ENCODE data around the gene COL4A5. TPM values are rescaled to one million over a fixed set of nuclear protein-coding genes. Genes with fewer than 3 reads are reported as not detected.
"Not testable (repeated sequence)": the region's sequence is repeated elsewhere in the genome, so short reads cannot be mapped to it uniquely, and the experiment has no call there.

COL4A5 gene
- total RNA-seq = 10 to 100 TPM in 6 of 10 donors, 1 to 10 TPM in 4; 5.1 to 13.5 (median 10.8) TPM
- polyA plus RNA-seq = 10 to 100 TPM in 1 of 2 donors, 1 to 10 TPM in 1; 6.8 to 12.7 TPM
- long read RNA-seq, donor 1, full-length matches to known transcripts = 1 of 7 reads
- long read RNA-seq, donor 1, partial matches to known transcripts = 2 of 7 reads
- long read RNA-seq, donor 1, other reads (novel, unspliced or antisense) = 4 of 7 reads
- long read RNA-seq, donor 2, full-length matches to known transcripts = 2 of 3 reads
- long read RNA-seq, donor 2, partial matches to known transcripts = 1 of 3 reads
- long read RNA-seq, donor 2, other reads (novel, unspliced or antisense) = 0 of 3 reads
- long read RNA-seq, donor 3, full-length matches to known transcripts = 1 of 5 reads
- long read RNA-seq, donor 3, partial matches to known transcripts = 3 of 5 reads
- long read RNA-seq, donor 3, other reads (novel, unspliced or antisense) = 1 of 5 reads

GRCh38 chrX:108439426-108439942, at the start of gene COL4A5:
TSS of gene COL4A5 (plus strand) at chrX:108439838. CDS start at chrX:108440126, 288 bp downstream.
- H3K4me1 ChIP-seq = peaks cover 0 to 3% (median 0%) of the 10 kb centered on the region in 9 donors
- peak; percentile 82 to 93 (median 92) for ATAC-seq
- H3K9me3 ChIP-seq = no peaks in the 10 kb centered on the region
- no peaks in the 10 kb centered on the region for H3K36me3 ChIP-seq
- peak within 1 kb of the TSS in 9 of 10 donors; percentile 15 to 76 (median 70) for H3K27ac ChIP-seq
- peak within 1 kb of the TSS; percentile 25 to 62 (median 52) for H3K4me3 ChIP-seq
- intact Hi-C loops (cut with DNase I) = no loop called here
- WGBS, 2 donors = 2% methylated on average over 13 of the region's 13 CpGs
- H3K27me3 ChIP-seq = peaks cover 0 to 76% (median 0%) of the 10 kb centered on the region in 7 donors
- TF ChIP-seq CTCF (IDR thresholded peaks at IDR 0.05) = no peak
- DNase-seq = peak; percentile 25 to 48

- TF ChIP-seq CTCF (IDR thresholded peaks at IDR 0.05) = peak in 1 of 9 donors; percentile 16
- intact Hi-C loops (cut with DNase I) = loop anchor here in 1 of 10 donors (10.0 kb wide), 1 partner anchor 76 kb away; no protein-coding TSS in a partner anchor
- H3K4me3 ChIP-seq, H3K27ac ChIP-seq, H3K4me1 ChIP-seq, H3K36me3 ChIP-seq, H3K9me3 ChIP-seq: not testable (repeated sequence)
- 38 to 42% methylated on average over 9 of the region's 9 CpGs for WGBS, 2 donors
- ATAC-seq = peak in 5 of 8 donors; percentile 62 to 88 (median 85)
- peaks cover 0 to 15% (median 0%) of the 10 kb centered on the region in 7 donors for H3K27me3 ChIP-seq
- peak; percentile 11 to 14 for DNase-seq
Observed at GRCh38 chrX:108390976-108391717, 48.5 kb upstream of the COL4A5 start.

- WGBS, 2 donors = 78 to 82% methylated on average over 6 of the region's 6 CpGs
- Histone ChIP-seq H3K27ac (no peak overlapping the region), H3K27me3 (peaks cover 0 to 37% (median 0%) of the 10 kb centered on the region in 7 donors), H3K36me3 (no peaks in the 10 kb centered on the region), H3K9me3 (no peaks in the 10 kb centered on the region), H3K4me1 (peaks cover 0 to 4% (median 0%) of the 10 kb centered on the region in 9 donors), H3K4me3 (no peak overlapping the region)
- no peak for TF ChIP-seq CTCF (IDR thresholded peaks at IDR 0.05)
- ATAC-seq (no peak), DNase-seq (no peak)
- intact Hi-C loops (cut with DNase I) = loop anchor here in 1 of 10 donors (10.0 kb wide), 1 partner anchor 82 kb away; no protein-coding TSS in a partner anchor
Observed at GRCh38 chrX:108396188-108396891, 43.3 kb upstream of the COL4A5 start.

Measured in heart right ventricle (tissue), 16 donors.